ENCODE measurements around the gene CFAP221.

Gene CFAP221

GRCh38 chr2:119544075-119544938, at the start of gene CFAP221:
Gene CFAP221 (plus strand): TSS chr2:119544449. CDS start chr2:119546132, 1,683 bp downstream.
- peak; percentile 45 for DNase-seq

- DNase-seq = no peak
Measured at GRCh38 chr2:119495948-119496347, 48.3 kb upstream of the CFAP221 start.

- DNase-seq = no peak
Measured at GRCh38 chr2:119496682-119497081, 47.6 kb upstream of the CFAP221 start.

GRCh38 chr2:119508756-119509155, 35.5 kb upstream of the CFAP221 start:
- DNase-seq = no peak

- no peak for DNase-seq
Measured at GRCh38 chr2:119511989-119512388, 32.3 kb upstream of the CFAP221 start.

- no peak for DNase-seq
Measured at GRCh38 chr2:119512946-119513345, 31.3 kb upstream of the CFAP221 start.

GRCh38 chr2:119513832-119514231, 30.4 kb upstream of the CFAP221 start:
- no peak for DNase-seq

GRCh38 chr2:119516121-119516520, 28.1 kb upstream of the CFAP221 start:
- no peak for DNase-seq

- peak; percentile 10 for DNase-seq
Measured at GRCh38 chr2:119517433-119517832, 26.8 kb upstream of the CFAP221 start.

GRCh38 chr2:119518401-119519056, 25.7 kb upstream of the CFAP221 start:
- no peak for DNase-seq

GRCh38 chr2:119519057-119519408, 25.2 kb upstream of the CFAP221 start:
- DNase-seq = no peak

GRCh38 chr2:119520696-119521432, 23.4 kb upstream of the CFAP221 start:
- DNase-seq = no peak

GRCh38 chr2:119521433-119522050, 22.7 kb upstream of the CFAP221 start:
- no peak for DNase-seq

- DNase-seq = no peak
Measured at GRCh38 chr2:119522671-119523070, 21.6 kb upstream of the CFAP221 start.

- DNase-seq = no peak
Measured at GRCh38 chr2:119523383-119523951, 20.8 kb upstream of the CFAP221 start.

- no peak for DNase-seq
Measured at GRCh38 chr2:119523952-119524694, 20.1 kb upstream of the CFAP221 start, which contains the start of gene SCTR. Gene SCTR (minus strand): TSS chr2:119524483. CDS start chr2:119524226, 257 bp downstream.

- DNase-seq = no peak
Measured at GRCh38 chr2:119525614-119526013, 18.6 kb upstream of the CFAP221 start.

GRCh38 chr2:119527999-119528398, 16.2 kb upstream of the CFAP221 start:
- DNase-seq = no peak

- DNase-seq = no peak
Measured at GRCh38 chr2:119531292-119531691, 13.0 kb upstream of the CFAP221 start.

GRCh38 chr2:119533560-119533959, 10.7 kb upstream of the CFAP221 start:
- DNase-seq = no peak

GRCh38 chr2:119536211-119536610, 8.0 kb upstream of the CFAP221 start:
- DNase-seq = no peak

GRCh38 chr2:119536707-119537106, 7.5 kb upstream of the CFAP221 start:
- DNase-seq = no peak

Data from activated naive CD4-positive, alpha-beta T cell treated with Interleukin-2 at 50 U/mL for 16 hours (primary cell).